ENCODE data around the gene KCNH1. TPM values are rescaled to one million over a fixed set of nuclear protein-coding genes. Genes with fewer than 3 reads are reported as not detected.

KCNH1 gene
- total and polyA plus RNA-seq, 2 of the 4 experiments (the other 2 are of a cell fraction) = 0.27 to 0.54 TPM

DNA sequence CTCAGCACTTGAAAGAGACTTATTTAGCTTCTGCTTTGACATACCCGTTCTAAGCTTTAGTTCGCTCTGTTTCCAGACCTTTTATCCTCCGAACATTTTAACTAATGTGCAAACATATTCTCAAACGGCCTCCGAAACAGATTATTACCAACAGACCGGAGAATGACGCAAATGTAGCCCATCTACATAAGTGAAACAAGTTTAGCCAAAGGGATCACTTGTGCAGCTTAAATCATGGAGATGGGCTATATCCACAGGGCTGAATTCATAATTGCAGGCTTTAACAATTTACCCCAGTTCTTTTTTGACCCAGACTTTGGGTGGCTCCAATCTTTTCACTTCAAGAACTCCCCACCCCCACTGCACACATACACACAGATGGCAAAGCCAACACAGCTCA lies 119.7 kb downstream of the KCNH1 start:
- Histone ChIP-seq H3K36me3 (ENCODE audit: control insufficient read depth, insufficient read depth, low read length) (no peaks in the 10 kb centered on the region), H3K9ac (ENCODE audit: low read depth, low read length) (no peak overlapping the region), H2AK9ac (replicated peaks; ENCODE audit: low read depth, low read length, poor library complexity) (no peak overlapping the region), H2AK5ac (ENCODE audit: low read depth, low read length) (no peak overlapping the region), H3K9me3 (ENCODE audit: control insufficient read depth, insufficient read depth, low read length) (no peaks in the 10 kb centered on the region), H3K4me3 (ENCODE audit: insufficient read depth, low read depth, low read length) (no peak overlapping the region), H2AFZ (replicated peaks; ENCODE audit: low read length, poor library complexity) (no peak overlapping the region), H3K4ac (ENCODE audit: low read depth, low read length) (no peak overlapping the region), H3K4me2 (ENCODE audit: low read depth, low read length) (no peak overlapping the region), H3K23ac (ENCODE audit: low read depth, low read length) (no peak overlapping the region), H3K79me1 (ENCODE audit: low read depth in 1 of 2, low read length in 2 of 2) (no peaks in the 10 kb centered on the region), H3K18ac (ENCODE audit: low read depth, low read length) (no peak overlapping the region), H3K9me1 (ENCODE audit: insufficient read depth, low read length) (no peaks in the 10 kb centered on the region), H2BK5ac (ENCODE audit: low read depth, low read length, poor library complexity, severe bottlenecking) (no peak overlapping the region), H4K5ac (ENCODE audit: low read depth, low read length) (no peak overlapping the region), H2BK15ac (ENCODE audit: low read depth, low read length) (no peak overlapping the region), H2BK20ac (ENCODE audit: low read depth, low read length) (no peak overlapping the region), H4K91ac (ENCODE audit: insufficient read depth, low read depth, low read length) (no peak overlapping the region), H3K4me1 (ENCODE audit: control insufficient read depth, insufficient read depth, low read length) (no peaks in the 10 kb centered on the region), H3K27ac (ENCODE audit: insufficient read depth, low read length) (no peak overlapping the region), H3K14ac (replicated peaks; ENCODE audit: low read depth, low read length) (no peak overlapping the region), H3K27me3 (ENCODE audit: control insufficient read depth, insufficient read depth, low read length) (no peaks in the 10 kb centered on the region), H4K8ac (ENCODE audit: low read depth in 2 of 2, low read length in 2 of 2) (no peak overlapping the region), H2BK120ac (ENCODE audit: low read depth, low read length) (no peak overlapping the region), H3K56ac (ENCODE audit: extremely low read depth, insufficient read depth, low read length) (no peak overlapping the region), H4K20me1 (ENCODE audit: insufficient read depth, low read length) (no peaks in the 10 kb centered on the region)
- dilution Hi-C loops (cut with HindIII; ENCODE audit: low sequenced_read_pairs, unreplicated experiment) = no loop called here
- no TSS peak for BruUV-seq (replicated peaks)
- in situ Hi-C loops (cut with MboI; ENCODE audit: low sequenced_read_pairs) = no loop called here
- TF ChIP-seq MAFK (IDR thresholded peaks at IDR 0.05; ENCODE audit: low read depth, low read length) = no peak
- TF ChIP-seq, protein P1, sequence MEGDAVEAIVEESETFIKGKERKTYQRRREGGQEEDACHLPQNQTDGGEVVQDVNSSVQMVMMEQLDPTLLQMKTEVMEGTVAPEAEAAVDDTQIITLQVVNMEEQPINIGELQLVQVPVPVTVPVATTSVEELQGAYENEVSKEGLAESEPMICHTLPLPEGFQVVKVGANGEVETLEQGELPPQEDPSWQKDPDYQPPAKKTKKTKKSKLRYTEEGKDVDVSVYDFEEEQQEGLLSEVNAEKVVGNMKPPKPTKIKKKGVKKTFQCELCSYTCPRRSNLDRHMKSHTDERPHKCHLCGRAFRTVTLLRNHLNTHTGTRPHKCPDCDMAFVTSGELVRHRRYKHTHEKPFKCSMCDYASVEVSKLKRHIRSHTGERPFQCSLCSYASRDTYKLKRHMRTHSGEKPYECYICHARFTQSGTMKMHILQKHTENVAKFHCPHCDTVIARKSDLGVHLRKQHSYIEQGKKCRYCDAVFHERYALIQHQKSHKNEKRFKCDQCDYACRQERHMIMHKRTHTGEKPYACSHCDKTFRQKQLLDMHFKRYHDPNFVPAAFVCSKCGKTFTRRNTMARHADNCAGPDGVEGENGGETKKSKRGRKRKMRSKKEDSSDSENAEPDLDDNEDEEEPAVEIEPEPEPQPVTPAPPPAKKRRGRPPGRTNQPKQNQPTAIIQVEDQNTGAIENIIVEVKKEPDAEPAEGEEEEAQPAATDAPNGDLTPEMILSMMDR (conservative IDR thresholded peaks at IDR 0.05; ENCODE audit: low read depth, low read length) = no peak
- intact Hi-C loops (cut with micrococcal nuclease) = no loop called here
- POLR2A ChIA-PET (ENCODE audit: unreplicated experiment) = no interaction called here
- CTCF ChIA-PET = no interaction called here
- ATAC-seq (ENCODE audit: low read depth) = no peak
- no peak for DNase-seq
- WGBS, 2 experiments (ENCODE audit: extremely low coverage in 2 of 2, insufficient read length in 1 of 2) = 47% methylated on average over 3 of the region's 7 CpGs; no CpG with 5 or more reads in 1 of the 2 experiments
